Measurements from ENCODE around the gene FAM3A. TPM values are rescaled to one million over a fixed set of nuclear protein-coding genes. Genes with fewer than 3 reads are reported as not detected.
A peak's percentile ranks its signal among the peaks of the same experiment; 100 is the strongest.

The FAM3A gene
- total and polyA plus RNA-seq, 4 donors, result 16.1 to 60.3 (median 39.9) TPM

- no peaks in the 10 kb centered on the region for H3K27me3 ChIP-seq (ENCODE audit: control insufficient read depth, insufficient read depth, low read length)
- WGBS (ENCODE audit: insufficient coverage), result 36% methylated on average over 33 of the region's 34 CpGs
- peaks cover 58% of the 10 kb centered on the region for H3K36me3 ChIP-seq (ENCODE audit: control insufficient read depth, insufficient read depth, low read length)
- H3K9me3 ChIP-seq (ENCODE audit: control insufficient read depth, insufficient read depth, low read length), result no peaks in the 10 kb centered on the region
- H3K4me3 ChIP-seq (ENCODE audit: low read depth, low read length), result no peak overlapping the region
- peak in 4 of 6 donors; percentile 51 to 91 (median 74) for DNase-seq (ENCODE audit: low read depth in 4 of 6, low spot score in 6 of 6)
- peak overlapping the region; percentile 21 for H3K27ac ChIP-seq (ENCODE audit: low read depth, low read length)
- peaks cover 5% of the 10 kb centered on the region for H3K4me1 ChIP-seq (ENCODE audit: control insufficient read depth, insufficient read depth, low read length)
These were observed 18.7 kb upstream of the FAM3A start for GRCh38 chrX:154534526-154535322.

GRCh38 chrX:154532690-154533089 is 16.7 kb upstream of the FAM3A start:
- no peaks in the 10 kb centered on the region for H3K27me3 ChIP-seq (ENCODE audit: control insufficient read depth, insufficient read depth, low read length)
- DNase-seq (ENCODE audit: low read depth in 4 of 6, low spot score in 6 of 6), result no peak
- H3K4me1 ChIP-seq (ENCODE audit: control insufficient read depth, insufficient read depth, low read length), result peaks cover 8% of the 10 kb centered on the region
- no peaks in the 10 kb centered on the region for H3K9me3 ChIP-seq (ENCODE audit: control insufficient read depth, insufficient read depth, low read length)
- no peak overlapping the region for H3K4me3 ChIP-seq (ENCODE audit: low read depth, low read length)
- H3K36me3 ChIP-seq (ENCODE audit: control insufficient read depth, insufficient read depth, low read length), result peaks cover 58% of the 10 kb centered on the region
- 90% methylated on average over 23 of the region's 23 CpGs for WGBS (ENCODE audit: insufficient coverage)
- H3K27ac ChIP-seq (ENCODE audit: low read depth, low read length), result no peak overlapping the region

GRCh38 chrX:154531626-154532025 is 15.6 kb upstream of the FAM3A start:
- Histone ChIP-seq H3K36me3 (ENCODE audit: control insufficient read depth, insufficient read depth, low read length) (peaks cover 58% of the 10 kb centered on the region), H3K9me3 (ENCODE audit: control insufficient read depth, insufficient read depth, low read length) (no peaks in the 10 kb centered on the region), H3K27me3 (ENCODE audit: control insufficient read depth, insufficient read depth, low read length) (no peaks in the 10 kb centered on the region), H3K27ac (ENCODE audit: low read depth, low read length) (no peak overlapping the region), H3K4me1 (ENCODE audit: control insufficient read depth, insufficient read depth, low read length) (peaks cover 18% of the 10 kb centered on the region), H3K4me3 (ENCODE audit: low read depth, low read length) (no peak overlapping the region)
- no peak for DNase-seq (ENCODE audit: low read depth in 4 of 6, low spot score in 6 of 6)
- WGBS (ENCODE audit: insufficient coverage), result 71% methylated on average over 7 of the region's 16 CpGs

- H3K36me3 ChIP-seq (ENCODE audit: control insufficient read depth, insufficient read depth, low read length), result peaks cover 51% of the 10 kb centered on the region
- WGBS (ENCODE audit: insufficient coverage), result 85% methylated on average over 11 of the region's 11 CpGs
These were observed 14.3 kb upstream of the FAM3A start for GRCh38 chrX:154530286-154530685.

GRCh38 chrX:154529206-154529612 is 13.2 kb upstream of the FAM3A start:
- Histone ChIP-seq H3K36me3 (ENCODE audit: control insufficient read depth, insufficient read depth, low read length) (peaks cover 40% of the 10 kb centered on the region), H3K4me1 (ENCODE audit: control insufficient read depth, insufficient read depth, low read length) (peaks cover 15% of the 10 kb centered on the region), H3K9me3 (ENCODE audit: control insufficient read depth, insufficient read depth, low read length) (no peaks in the 10 kb centered on the region), H3K27me3 (ENCODE audit: control insufficient read depth, insufficient read depth, low read length) (no peaks in the 10 kb centered on the region), H3K4me3 (ENCODE audit: low read depth, low read length) (no peak overlapping the region), H3K27ac (ENCODE audit: low read depth, low read length) (no peak overlapping the region)
- 58% methylated on average over 4 of the region's 6 CpGs for WGBS (ENCODE audit: insufficient coverage)
- DNase-seq (ENCODE audit: low read depth in 4 of 6, low spot score in 6 of 6), result no peak

More at GRCh38 chrX:154530286-154530685, 14.3 kb upstream of the FAM3A start:
- Histone ChIP-seq H3K27me3 (ENCODE audit: control insufficient read depth, insufficient read depth, low read length) (no peaks in the 10 kb centered on the region), H3K9me3 (ENCODE audit: control insufficient read depth, insufficient read depth, low read length) (no peaks in the 10 kb centered on the region), H3K4me1 (ENCODE audit: control insufficient read depth, insufficient read depth, low read length) (peaks cover 20% of the 10 kb centered on the region), H3K27ac (ENCODE audit: low read depth, low read length) (no peak overlapping the region), H3K4me3 (ENCODE audit: low read depth, low read length) (no peak overlapping the region)
- no peak for DNase-seq (ENCODE audit: low read depth in 4 of 6, low spot score in 6 of 6)

GRCh38 chrX:154526901-154527675 is 11.1 kb upstream of the FAM3A start:
- no peaks in the 10 kb centered on the region for H3K27me3 ChIP-seq (ENCODE audit: control insufficient read depth, insufficient read depth, low read length)
- peak overlapping the region; percentile 26 for H3K4me3 ChIP-seq (ENCODE audit: low read depth, low read length)
- H3K9me3 ChIP-seq (ENCODE audit: control insufficient read depth, insufficient read depth, low read length), result no peaks in the 10 kb centered on the region
- DNase-seq (ENCODE audit: low read depth in 4 of 6, low spot score in 6 of 6), result peak; percentile 44 to 94 (median 57)
- WGBS (ENCODE audit: insufficient coverage), result 31% methylated on average over 9 of the region's 15 CpGs
- H3K36me3 ChIP-seq (ENCODE audit: control insufficient read depth, insufficient read depth, low read length), result peaks cover 19% of the 10 kb centered on the region
- peaks cover 15% of the 10 kb centered on the region for H3K4me1 ChIP-seq (ENCODE audit: control insufficient read depth, insufficient read depth, low read length)
- H3K27ac ChIP-seq (ENCODE audit: low read depth, low read length), result peak overlapping the region; percentile 88

GRCh38 chrX:154525606-154526490 is 9.8 kb upstream of the FAM3A start:
- Histone ChIP-seq H3K27ac (ENCODE audit: low read depth, low read length) (no peak overlapping the region), H3K4me1 (ENCODE audit: control insufficient read depth, insufficient read depth, low read length) (peaks cover 15% of the 10 kb centered on the region), H3K27me3 (ENCODE audit: control insufficient read depth, insufficient read depth, low read length) (no peaks in the 10 kb centered on the region), H3K4me3 (ENCODE audit: low read depth, low read length) (no peak overlapping the region), H3K9me3 (ENCODE audit: control insufficient read depth, insufficient read depth, low read length) (no peaks in the 10 kb centered on the region), H3K36me3 (ENCODE audit: control insufficient read depth, insufficient read depth, low read length) (peaks cover 9% of the 10 kb centered on the region)
- WGBS (ENCODE audit: insufficient coverage), result 79% methylated on average over 11 of the region's 14 CpGs
- no peak for DNase-seq (ENCODE audit: low read depth in 4 of 6, low spot score in 6 of 6)

GRCh38 chrX:154519389-154519788 is 3.4 kb upstream of the FAM3A start:
- H3K27ac ChIP-seq (ENCODE audit: low read depth, low read length), result no peak overlapping the region
- no peaks in the 10 kb centered on the region for H3K9me3 ChIP-seq (ENCODE audit: control insufficient read depth, insufficient read depth, low read length)
- H3K36me3 ChIP-seq (ENCODE audit: control insufficient read depth, insufficient read depth, low read length), result no peaks in the 10 kb centered on the region
- no peaks in the 10 kb centered on the region for H3K27me3 ChIP-seq (ENCODE audit: control insufficient read depth, insufficient read depth, low read length)
- no peak for DNase-seq (ENCODE audit: low read depth in 4 of 6, low spot score in 6 of 6)
- H3K4me1 ChIP-seq (ENCODE audit: control insufficient read depth, insufficient read depth, low read length), result peaks cover 22% of the 10 kb centered on the region
- WGBS (ENCODE audit: insufficient coverage), result 93% methylated on average over 6 of the region's 8 CpGs
- no peak overlapping the region for H3K4me3 ChIP-seq (ENCODE audit: low read depth, low read length)

GRCh38 chrX:154517101-154517781 is 1.2 kb upstream of the FAM3A start:
- Histone ChIP-seq H3K4me3 (ENCODE audit: low read depth, low read length) (peak overlapping the region; percentile 2), H3K36me3 (ENCODE audit: control insufficient read depth, insufficient read depth, low read length) (peaks cover 7% of the 10 kb centered on the region), H3K27ac (ENCODE audit: low read depth, low read length) (peak overlapping the region; percentile 88), H3K27me3 (ENCODE audit: control insufficient read depth, insufficient read depth, low read length) (no peaks in the 10 kb centered on the region), H3K4me1 (ENCODE audit: control insufficient read depth, insufficient read depth, low read length) (peaks cover 22% of the 10 kb centered on the region), H3K9me3 (ENCODE audit: control insufficient read depth, insufficient read depth, low read length) (no peaks in the 10 kb centered on the region)
- 31% methylated on average over 22 of the region's 25 CpGs for WGBS (ENCODE audit: insufficient coverage)
- DNase-seq (ENCODE audit: low read depth in 4 of 6, low spot score in 6 of 6), result no peak
